Duodenal mucosa (tissue), 2 donors: ENCODE measurements around the gene LEPROT.

ENCODE experiments used
- H3K27ac ChIP-seq: one replicate; pipeline ENCODE4 v1.7.0; 2013; ENCODE audit warnings: low read depth, low read length
- H3K27me3 ChIP-seq, 2 donors: one replicate each; pipeline ENCODE4 v1.7.0; 2013; ENCODE audit warnings: low read length in 2 of 2, control low read depth in 1 of 2; ENCODE audit not compliant: insufficient read depth in 2 of 2, control insufficient read depth in 1 of 2
- H3K36me3 ChIP-seq, 2 donors: one replicate each; pipeline ENCODE4 v1.7.0; 2013; ENCODE audit warnings: low read length in 2 of 2, control low read depth in 1 of 2; ENCODE audit not compliant: insufficient read depth in 2 of 2, control insufficient read depth in 1 of 2
- H3K4me1 ChIP-seq, 2 donors: one replicate each; pipeline ENCODE4 v1.7.0; 2013; ENCODE audit warnings: low read length in 2 of 2, control low read depth in 1 of 2; ENCODE audit not compliant: insufficient read depth in 2 of 2, control insufficient read depth in 1 of 2
- H3K4me3 ChIP-seq, 2 donors: one replicate each; pipeline ENCODE4 v1.7.0; 2013; ENCODE audit warnings: low read length in 2 of 2, low read depth in 1 of 2
- H3K9ac ChIP-seq, 2 donors: one replicate each; pipeline ENCODE4 v1.7.0; 2013; ENCODE audit warnings: low read length in 2 of 2, low read depth in 1 of 2
- H3K9me3 ChIP-seq, 2 donors: one replicate each; pipeline ENCODE4 v1.7.0; 2013; ENCODE audit warnings: low read length in 2 of 2, control low read depth in 1 of 2; ENCODE audit not compliant: control insufficient read depth in 1 of 2

Gene LEPROT

DNA sequence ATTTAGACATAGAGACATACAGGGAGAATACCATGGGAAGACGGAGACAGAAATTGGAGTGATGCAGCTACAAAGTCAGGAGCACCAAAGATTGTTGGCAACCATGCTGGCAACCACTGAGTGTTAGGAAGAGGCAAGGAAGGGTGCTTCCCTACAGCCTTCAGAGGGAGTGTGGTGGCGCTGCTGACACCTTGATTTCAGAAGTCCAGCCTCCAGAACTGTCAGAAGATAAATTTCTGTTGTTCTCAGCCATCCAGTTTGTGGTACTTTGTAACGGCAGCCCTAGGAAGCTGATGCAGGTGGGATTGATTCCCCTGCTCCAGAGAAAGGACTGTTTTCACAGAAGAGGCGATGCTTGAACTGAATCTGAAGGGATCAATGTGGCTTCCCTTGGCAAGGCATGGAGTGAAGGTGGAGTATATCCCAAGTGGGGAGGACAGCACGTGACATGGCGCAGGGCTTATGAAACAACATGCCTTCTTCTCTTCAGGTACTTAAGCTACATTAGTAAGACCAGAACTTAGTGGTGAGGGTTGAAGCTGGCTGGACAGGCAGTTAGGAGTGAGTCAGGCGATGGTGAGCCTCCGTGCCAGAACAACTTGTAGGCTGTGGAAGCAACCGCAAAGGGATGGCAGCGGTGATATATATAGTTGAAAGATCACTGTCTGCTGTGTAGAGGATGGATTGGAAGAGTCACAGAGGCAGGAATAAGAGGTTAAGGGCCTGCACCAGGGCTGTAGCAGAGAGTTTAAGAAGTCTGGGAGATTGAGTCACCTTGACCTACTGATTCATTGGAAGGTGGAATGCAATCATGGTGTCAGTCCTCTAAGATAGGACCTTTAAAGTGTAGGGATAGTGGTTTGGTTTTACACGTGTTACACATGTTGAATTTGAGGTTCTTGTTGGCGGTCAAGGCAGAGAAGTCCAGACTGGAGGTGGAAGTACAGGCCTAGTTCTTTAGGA is 2.1 kb downstream of the LEPROT start:
- Histone ChIP-seq H3K9ac (no peak overlapping the region), H3K4me3 (peak overlapping the region in 1 of 2 donors; percentile 97), H3K27me3 (no peaks in the 10 kb centered on the region), H3K9me3 (no peaks in the 10 kb centered on the region), H3K4me1 (peaks cover 17 to 25% of the 10 kb centered on the region in 2 donors), H3K36me3 (peaks cover 13 to 23% of the 10 kb centered on the region in 2 donors), H3K27ac (no peak overlapping the region)

DNA sequence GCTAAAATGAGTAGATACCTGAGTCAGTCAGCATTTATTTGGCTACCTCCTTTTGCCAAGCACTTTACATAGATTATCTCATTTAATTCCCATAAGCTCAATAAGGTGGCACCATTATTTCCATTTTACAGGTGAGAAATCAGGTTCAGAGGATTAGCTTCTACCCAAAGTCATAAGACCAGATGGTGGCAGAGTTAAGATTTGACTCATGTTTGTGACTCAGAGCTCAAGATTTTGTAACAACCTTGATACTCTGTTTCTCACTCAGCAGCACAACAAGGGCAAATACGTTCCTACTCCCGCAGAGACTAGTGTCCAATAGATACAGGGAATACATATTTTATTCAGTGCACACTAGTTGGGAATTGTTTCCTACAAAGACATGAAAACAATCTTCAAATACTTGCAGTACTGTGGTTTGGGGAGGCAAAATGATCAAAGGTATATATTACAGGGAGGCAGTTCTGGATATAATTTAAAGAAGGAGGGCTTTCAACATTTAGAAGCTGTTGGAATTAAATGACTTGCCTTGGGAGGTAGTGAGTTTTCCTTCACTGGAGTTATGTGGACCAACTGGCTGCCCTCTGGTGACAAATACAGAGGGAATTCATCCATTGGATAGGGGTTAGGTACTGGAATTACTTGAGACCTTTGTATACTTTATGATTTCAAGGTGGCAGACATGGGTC is 3.6 kb downstream of the LEPROT start:
- no peaks in the 10 kb centered on the region for H3K9me3 ChIP-seq
- H3K27ac ChIP-seq, result no peak overlapping the region
- no peak overlapping the region for H3K4me3 ChIP-seq
- no peak overlapping the region for H3K9ac ChIP-seq
- H3K4me1 ChIP-seq, result peaks cover 17 to 23% of the 10 kb centered on the region in 2 donors
- H3K36me3 ChIP-seq, result peaks cover 13 to 27% of the 10 kb centered on the region in 2 donors
- no peaks in the 10 kb centered on the region for H3K27me3 ChIP-seq

DNA sequence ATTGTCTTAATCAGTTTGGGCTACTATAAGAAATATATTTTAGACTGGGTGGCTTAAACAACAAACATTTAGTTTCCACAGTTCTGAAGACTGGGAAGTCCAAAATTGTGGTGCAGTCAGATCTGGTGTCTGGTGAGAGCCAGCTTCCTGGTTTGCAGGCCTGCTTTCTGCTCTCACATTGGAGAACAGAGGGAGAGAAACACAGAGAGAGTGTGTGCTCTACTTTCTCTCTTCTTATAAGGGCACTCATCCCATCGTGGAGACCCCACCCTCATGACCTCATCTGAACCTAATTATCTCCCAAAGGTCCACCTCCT is 4.1 kb downstream of the LEPROT start:
- Histone ChIP-seq H3K27ac (no peak overlapping the region), H3K4me3 (no peak overlapping the region), H3K4me1 (peaks cover 16 to 20% of the 10 kb centered on the region in 2 donors), H3K9ac (no peak overlapping the region), H3K27me3 (no peaks in the 10 kb centered on the region), H3K9me3 (no peaks in the 10 kb centered on the region), H3K36me3 (peaks cover 13 to 31% of the 10 kb centered on the region in 2 donors)

DNA sequence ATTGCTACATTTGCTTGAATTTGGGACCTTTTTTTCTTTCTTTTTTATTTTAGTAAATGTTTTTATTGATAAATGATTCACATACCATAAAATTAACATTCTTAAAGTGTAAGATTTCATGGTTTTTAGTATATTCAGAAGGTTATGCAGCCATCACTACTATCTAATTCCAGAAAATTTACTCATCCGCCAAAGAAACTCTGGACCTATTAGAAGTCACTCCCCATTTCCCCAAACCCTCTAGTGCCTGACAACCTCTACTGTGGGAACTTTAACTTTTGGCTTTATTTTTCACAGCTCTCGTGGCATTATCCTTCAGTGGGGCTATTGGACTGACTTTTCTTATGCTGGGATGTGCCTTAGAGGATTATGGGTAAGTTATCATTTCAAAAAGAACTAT is 4.5 kb downstream of the LEPROT start:
- H3K36me3 ChIP-seq, result peaks cover 13 to 35% of the 10 kb centered on the region in 2 donors
- H3K27me3 ChIP-seq, result no peaks in the 10 kb centered on the region
- H3K27ac ChIP-seq, result no peak overlapping the region
- no peaks in the 10 kb centered on the region for H3K9me3 ChIP-seq
- H3K4me1 ChIP-seq, result peaks cover 13 to 20% of the 10 kb centered on the region in 2 donors
- H3K9ac ChIP-seq, result no peak overlapping the region
- no peak overlapping the region for H3K4me3 ChIP-seq

DNA sequence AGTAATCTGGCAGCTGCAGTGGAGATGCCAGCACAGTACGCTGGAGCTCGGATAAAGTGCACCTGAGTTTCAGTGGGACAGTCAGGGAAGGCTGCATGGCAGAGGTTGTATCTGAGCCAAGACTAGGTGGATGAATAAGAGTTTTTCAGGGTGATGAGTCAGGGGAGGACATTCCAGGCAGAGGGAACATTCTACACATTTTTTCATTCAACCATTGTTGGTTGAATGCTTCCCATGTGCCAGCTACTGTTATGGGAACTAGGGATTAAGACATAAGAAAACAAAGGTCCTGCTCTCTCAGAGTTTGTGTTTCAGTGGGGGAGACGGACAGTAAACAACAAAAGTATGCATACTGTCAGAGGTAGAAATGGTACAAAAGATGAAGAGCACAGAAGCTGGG is 5.2 kb downstream of the LEPROT start:
- no peaks in the 10 kb centered on the region for H3K27me3 ChIP-seq
- peaks cover 13 to 20% of the 10 kb centered on the region in 2 donors for H3K4me1 ChIP-seq
- H3K36me3 ChIP-seq, result peaks cover 15 to 42% of the 10 kb centered on the region in 2 donors
- H3K9me3 ChIP-seq, result no peaks in the 10 kb centered on the region
- H3K9ac ChIP-seq, result no peak overlapping the region
- no peak overlapping the region for H3K27ac ChIP-seq
- no peak overlapping the region for H3K4me3 ChIP-seq

DNA sequence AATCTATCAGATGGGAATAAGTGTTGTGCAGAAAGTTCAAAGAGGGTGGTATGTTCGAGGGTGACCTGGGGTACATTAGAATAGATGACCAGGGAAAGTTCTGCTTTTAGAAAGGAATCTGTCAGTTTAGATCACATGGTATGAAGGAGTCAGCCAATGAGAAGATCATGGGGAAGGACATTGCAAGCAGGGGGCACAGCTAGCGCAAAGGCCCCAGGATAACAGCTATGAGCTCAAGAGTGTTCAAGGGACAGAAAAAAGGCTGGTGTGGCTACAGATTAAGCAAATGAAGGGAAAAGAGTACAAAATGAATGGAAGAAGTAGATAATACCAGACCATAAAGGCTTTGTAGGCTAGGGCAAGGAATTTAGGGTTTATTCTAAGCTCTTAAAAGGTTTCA is 8.6 kb downstream of the LEPROT start:
- no peak overlapping the region for H3K4me3 ChIP-seq
- H3K4me1 ChIP-seq, result no peaks in the 10 kb centered on the region
- H3K27me3 ChIP-seq, result no peaks in the 10 kb centered on the region
- H3K36me3 ChIP-seq, result peaks cover 17 to 54% of the 10 kb centered on the region in 2 donors
- H3K27ac ChIP-seq, result no peak overlapping the region
- no peak overlapping the region for H3K9ac ChIP-seq
- H3K9me3 ChIP-seq, result no peaks in the 10 kb centered on the region

DNA sequence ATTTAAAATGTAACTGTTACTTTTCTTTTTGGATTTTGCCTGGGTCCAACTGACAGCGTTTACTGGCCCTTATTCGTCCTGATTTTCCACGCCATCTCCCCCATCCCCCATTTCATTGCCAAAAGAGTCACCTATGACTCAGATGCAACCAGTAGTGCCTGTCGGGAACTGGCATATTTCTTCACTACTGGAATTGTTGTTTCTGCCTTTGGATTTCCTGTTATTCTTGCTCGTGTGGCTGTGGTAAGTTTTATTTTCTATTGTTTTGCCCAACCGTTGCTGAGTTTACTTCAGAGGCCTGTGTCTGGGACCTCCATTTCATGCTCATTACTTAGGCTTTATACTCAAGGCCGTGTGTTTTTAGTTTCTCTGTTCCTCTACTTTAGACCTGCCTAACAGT is 9.3 kb downstream of the LEPROT start:
- H3K36me3 ChIP-seq, result peaks cover 17 to 59% of the 10 kb centered on the region in 2 donors
- no peak overlapping the region for H3K27ac ChIP-seq

DNA sequence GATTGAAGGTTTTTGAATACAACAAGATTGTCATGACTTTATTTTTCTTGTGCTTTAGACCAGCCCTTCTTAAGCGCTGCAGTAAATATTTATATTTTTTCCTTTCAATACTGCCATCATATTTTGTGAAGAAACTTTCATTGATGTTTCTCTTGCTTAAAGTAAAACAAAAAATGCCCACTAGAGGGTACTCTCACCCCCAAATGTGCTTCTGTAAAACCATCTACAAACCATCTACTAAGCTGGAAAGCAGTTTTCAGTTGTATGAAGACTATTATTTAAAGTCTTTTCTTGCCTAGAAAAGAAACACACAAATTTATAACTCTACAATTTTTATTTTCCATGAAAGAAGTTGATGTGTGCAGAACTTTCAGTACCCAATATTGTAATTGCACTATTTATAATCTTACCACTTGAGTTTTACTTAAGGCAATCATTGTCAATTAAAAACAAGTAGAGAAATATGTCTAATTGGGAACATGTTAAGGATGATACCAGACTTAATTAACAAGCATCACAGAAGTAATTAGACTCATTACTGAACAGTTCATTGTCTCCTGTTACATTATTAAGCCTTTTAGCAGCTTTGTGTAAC is 10.7 kb downstream of the LEPROT start:
- Histone ChIP-seq H3K9me3 (no peaks in the 10 kb centered on the region), H3K27ac (no peak overlapping the region), H3K36me3 (peaks cover 9 to 48% of the 10 kb centered on the region in 2 donors), H3K9ac (no peak overlapping the region), H3K4me3 (no peak overlapping the region), H3K27me3 (no peaks in the 10 kb centered on the region), H3K4me1 (no peaks in the 10 kb centered on the region)

More for the DNA sequence above, 9.3 kb downstream of the LEPROT start:
- Histone ChIP-seq H3K27me3 (no peaks in the 10 kb centered on the region), H3K9ac (no peak overlapping the region), H3K9me3 (no peaks in the 10 kb centered on the region), H3K4me1 (no peaks in the 10 kb centered on the region), H3K4me3 (no peak overlapping the region)

DNA sequence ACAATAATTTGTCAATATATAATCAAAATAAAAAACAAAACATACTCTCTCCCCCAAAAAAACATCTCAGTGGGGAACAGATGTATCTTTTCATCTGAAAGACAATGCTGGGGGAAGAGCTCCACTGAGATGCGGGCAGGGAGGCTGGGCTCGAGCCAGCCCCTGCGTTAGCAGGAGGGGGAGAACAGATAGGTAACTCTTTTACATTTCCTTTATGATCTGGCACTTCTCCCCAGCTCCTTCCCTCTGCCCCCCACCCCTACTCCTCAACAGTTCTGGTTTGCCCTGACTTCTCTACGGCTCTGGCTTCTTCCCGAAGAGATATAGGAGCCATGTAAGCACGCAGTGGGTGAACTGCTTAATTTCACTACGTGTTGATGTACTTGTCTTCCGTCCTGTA is 12.4 kb downstream of the LEPROT start:
- no peak overlapping the region for H3K9ac ChIP-seq
- no peaks in the 10 kb centered on the region for H3K9me3 ChIP-seq
- H3K36me3 ChIP-seq, result peaks cover 5 to 37% of the 10 kb centered on the region in 2 donors
- no peaks in the 10 kb centered on the region for H3K4me1 ChIP-seq
- H3K27me3 ChIP-seq, result no peaks in the 10 kb centered on the region
- H3K27ac ChIP-seq, result no peak overlapping the region
- no peak overlapping the region for H3K4me3 ChIP-seq

DNA sequence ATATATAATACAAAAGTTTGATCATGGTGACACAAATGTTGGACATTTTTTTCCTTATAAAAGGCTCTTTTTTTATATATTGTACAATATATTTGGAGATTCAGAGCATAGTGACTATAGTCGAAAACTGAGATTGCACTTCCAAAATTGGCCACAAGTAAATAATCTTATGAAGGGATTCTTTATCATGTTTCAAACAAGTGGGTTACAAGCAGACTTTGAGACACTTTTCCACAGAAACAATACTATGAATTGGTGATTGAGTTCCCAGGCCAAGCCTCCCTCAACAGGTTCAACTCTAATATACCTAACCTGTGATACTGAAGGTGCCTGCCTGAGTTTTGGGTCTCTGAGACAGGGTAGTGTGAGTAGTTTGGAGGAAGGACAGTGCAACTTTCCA is 13.8 kb downstream of the LEPROT start:
- peaks cover 5 to 30% of the 10 kb centered on the region in 2 donors for H3K36me3 ChIP-seq
- H3K4me3 ChIP-seq, result no peak overlapping the region
- H3K4me1 ChIP-seq, result no peaks in the 10 kb centered on the region
- H3K27ac ChIP-seq, result no peak overlapping the region
- no peaks in the 10 kb centered on the region for H3K27me3 ChIP-seq
- H3K9ac ChIP-seq, result no peak overlapping the region
- H3K9me3 ChIP-seq, result no peaks in the 10 kb centered on the region
